Measurements from ENCODE around the gene NDUFV3.
"Not testable (repeated sequence)": the region's sequence is repeated elsewhere in the genome, so short reads cannot be mapped to it uniquely, and the experiment has no call there.

Gene NDUFV3

DNA sequence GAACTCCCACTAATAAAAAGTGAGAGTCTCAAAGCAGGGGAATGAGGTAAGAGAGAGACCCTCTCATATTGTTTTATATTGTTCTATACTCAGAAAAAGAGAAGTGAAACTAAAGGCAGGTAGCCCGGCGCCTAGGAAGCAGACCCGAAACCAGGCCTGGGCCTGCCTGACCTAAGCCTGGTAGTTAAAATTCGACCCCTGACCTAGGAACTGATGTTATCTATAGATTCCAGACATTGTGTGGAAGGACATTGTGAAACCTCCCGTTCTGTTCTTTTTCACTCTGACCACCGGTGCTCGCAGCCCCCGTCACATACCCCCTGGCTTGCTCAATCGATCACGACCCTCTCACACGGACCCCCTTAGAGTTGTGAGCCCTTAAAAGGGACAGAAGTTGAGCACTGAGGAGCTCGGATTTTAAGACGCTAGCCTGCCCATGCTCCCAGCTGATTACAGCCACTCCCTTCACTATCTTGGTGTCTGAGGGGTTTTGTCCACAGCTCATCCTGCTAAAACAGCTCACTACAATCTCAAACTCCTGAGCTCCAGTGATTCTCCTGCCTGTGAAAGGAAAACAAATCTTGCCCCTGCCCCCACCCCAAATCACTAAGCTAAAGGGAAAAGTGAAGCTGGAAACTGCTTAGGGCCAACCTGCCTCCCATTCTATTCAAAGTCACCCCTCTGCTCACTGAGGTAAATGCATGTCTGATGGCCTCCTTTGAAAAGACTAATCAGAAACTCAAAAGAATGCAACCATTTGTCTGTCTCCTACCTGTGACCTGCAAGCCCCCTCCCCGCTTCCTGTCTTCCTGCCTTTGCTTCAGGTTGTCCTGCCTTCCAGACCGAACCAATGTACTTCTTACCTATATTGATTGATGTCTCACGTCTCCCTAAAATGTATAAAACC is 44.2 kb downstream of the NDUFV3 start:
- DNase-seq: not testable (repeated sequence)

DNA sequence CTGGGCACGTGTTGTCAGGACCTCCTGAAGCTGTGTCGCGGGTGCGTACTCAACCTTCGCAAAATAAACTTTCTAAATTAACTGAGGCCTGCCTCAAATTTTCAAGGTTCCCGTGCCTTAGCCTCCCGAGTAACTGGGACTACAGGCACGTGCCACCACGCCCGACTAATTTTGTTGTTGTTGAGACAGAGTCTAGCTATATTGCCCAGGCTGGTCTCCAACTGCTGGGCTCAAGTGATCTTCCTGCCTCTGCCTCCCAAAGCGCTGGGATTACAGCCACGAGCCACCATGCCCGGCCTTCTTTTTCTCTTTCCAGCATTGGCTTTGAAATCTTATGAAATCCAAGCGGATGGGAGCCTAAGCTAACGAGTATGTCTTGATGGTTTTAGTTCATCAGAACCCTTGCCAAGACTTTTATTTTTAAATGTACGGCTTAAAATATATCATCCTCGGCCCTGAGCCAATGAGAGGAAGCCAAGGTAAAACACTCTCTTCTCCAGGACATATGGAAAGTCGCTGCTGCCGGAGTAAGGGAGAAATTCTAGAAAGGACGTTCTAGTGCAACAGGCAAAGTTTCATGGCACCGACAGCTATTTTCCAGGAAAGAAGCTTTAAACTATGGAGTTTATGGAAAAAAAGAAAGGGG is 45.0 kb downstream of the NDUFV3 start:
- DNase-seq: no peak

GRCh38 chr21:42938606-42938995 is 45.5 kb downstream of the NDUFV3 start:
- DNase-seq: not testable (repeated sequence)

DNA sequence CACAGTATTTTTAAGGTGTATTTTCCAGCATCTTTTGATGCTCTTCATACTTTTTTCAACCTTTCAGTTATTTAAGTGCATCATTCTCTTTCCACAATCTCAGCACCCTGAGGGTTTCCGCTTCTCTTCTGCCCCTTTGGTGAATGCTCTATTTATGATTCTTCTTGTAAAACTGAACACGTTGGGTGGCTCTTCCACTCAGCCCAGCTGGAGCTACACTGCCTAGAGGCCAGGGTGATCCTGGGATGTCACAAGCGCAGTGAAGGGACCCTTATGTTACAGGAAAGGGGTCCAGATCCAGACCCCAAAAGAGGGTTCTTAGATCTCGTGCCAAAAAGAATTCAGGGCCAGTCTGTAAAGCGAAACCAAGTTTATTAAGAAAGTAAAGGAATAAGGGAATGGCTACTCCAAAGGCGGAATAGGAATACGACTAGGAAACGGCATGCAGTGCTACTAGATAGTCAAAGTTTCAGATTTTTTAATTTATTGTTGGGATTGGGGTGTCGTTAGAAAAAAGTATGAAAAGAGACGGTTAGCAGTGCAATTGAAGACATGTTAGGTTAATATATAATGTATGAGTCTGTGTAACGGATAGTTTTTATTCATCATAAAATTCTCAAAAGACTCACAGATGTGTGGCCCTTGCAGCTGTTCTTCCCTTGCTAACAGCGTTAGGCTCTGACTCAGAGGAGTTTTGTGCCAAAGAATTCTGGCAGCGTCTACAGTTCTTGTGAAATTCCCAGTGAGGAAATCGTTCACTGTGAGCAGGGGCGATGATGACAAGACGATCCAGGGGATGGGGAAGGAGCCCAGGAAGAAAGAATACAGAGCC is 46.7 kb downstream of the NDUFV3 start:
- no peak for DNase-seq

DNA sequence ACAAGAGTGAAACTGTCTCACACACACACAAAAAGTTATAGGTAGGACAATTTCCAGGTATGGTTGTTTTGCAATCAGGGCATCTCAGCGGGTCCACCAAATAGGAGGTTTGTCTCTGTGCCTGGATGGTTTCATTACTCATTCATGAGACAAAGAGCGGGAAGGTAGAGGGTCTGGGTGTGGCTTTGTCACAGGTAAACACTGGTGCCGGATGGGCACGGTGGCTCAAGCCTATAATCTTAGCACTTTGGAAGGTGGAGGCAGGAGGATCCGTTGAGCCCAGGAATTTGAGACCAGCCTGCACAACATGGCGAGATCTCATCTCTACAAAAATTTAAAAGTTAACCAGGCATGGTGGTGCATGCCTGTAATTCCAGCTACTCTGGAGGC is 48.6 kb downstream of the NDUFV3 start:
- DNase-seq: no peak

- DNase-seq: no peak
These were observed 49.1 kb downstream of the NDUFV3 start for GRCh38 chr21:42942244-42942643.

- DNase-seq: not testable (repeated sequence)
These were observed 56.1 kb downstream of the NDUFV3 start for GRCh38 chr21:42949094-42949755.

DNA sequence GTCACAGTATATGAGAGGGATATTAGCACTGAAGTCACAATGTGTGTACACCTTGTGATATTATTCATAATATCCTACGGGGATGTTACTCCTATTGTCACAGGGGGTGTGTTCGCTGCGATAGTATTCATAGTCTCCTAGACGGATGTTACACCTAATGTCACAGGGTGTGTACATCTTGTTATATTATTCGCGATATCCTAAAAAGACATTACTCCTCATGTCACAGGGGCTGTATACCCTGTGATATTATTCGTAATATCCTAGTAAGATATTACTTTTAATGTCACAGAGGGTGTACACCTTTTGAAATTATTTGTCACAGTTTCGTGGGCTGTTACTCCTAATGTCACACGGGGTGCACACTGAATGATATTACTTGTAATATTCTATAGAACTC is 58.1 kb downstream of the NDUFV3 start:
- not testable (repeated sequence) for DNase-seq

DNA sequence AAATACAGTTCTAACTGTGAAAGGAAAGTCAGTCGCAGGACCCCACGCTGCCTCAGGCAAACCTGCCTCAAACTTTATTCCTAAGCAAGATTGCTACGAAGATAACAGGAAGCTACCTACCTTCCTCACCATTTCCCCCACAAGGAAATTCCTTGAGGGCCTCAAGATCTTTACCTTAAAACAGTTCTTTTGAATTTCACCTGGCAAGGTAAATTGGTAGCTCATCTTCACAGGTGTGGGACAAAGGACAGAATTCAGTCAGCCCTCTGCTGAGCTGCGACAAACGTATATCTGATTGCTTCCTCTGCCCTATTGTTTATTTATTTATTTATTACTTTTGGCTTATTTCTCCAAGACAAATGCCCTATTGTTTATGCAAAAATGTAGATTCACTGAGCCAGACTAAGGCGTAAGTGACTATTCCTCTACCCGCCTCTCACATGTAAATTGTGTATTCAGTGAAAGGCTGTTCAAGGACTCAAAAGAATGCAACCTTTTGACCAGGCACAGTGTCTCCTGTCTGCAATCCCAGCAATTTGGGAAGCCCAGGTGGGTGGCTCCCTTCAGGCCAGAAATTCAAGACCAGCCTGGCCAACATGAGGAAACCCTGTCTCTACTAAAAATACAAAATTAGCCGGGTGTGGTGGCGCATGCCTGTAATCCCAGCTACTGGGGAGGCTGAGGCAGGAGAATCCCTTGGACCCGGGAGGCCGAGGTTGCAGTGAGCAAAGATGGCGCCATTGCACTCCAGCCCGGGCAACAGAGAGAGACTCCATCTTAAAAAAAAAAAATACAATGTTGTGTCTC is 63.9 kb downstream of the NDUFV3 start:
- peak; percentile 61 to 83 (median 72) for DNase-seq

DNA sequence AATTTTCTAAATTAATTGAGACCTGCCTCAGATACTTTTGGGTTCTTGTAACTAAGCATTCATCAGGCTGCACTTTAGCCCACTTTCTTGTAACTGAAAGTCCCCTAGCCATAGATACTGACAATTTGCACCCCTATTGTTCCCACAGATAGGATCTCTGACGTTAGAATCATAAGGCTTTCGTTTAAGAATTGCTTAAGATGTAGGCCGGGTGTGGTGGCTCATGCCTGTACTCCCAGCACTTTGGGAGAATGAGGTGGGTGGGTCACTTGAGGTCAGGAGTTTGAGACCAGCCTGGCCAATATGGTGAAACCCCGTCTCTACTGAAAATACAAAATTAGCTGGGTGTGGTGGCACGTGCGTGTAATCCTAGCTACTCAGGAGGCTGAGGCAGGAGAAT is 65.0 kb downstream of the NDUFV3 start:
- DNase-seq: not testable (repeated sequence)

DNA sequence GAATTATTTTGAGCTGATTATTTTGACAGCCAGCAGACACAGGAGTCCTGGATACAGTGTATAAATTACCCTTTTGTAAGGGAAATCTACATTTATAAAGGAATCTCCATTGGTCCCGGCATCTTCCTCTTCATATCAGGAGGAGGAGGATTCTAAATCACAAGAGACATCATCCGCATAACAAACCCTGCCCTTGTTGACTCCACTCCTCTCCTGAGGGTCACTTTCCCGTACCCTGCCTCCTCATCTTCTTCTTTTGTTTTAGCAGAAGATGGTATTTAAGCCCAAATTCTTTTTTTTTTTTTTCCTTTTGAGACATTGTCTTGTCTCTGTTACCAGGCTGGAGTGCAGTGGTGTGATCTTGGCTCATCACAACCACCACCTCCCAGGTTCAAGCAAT is 66.6 kb downstream of the NDUFV3 start:
- no peak for DNase-seq

DNA sequence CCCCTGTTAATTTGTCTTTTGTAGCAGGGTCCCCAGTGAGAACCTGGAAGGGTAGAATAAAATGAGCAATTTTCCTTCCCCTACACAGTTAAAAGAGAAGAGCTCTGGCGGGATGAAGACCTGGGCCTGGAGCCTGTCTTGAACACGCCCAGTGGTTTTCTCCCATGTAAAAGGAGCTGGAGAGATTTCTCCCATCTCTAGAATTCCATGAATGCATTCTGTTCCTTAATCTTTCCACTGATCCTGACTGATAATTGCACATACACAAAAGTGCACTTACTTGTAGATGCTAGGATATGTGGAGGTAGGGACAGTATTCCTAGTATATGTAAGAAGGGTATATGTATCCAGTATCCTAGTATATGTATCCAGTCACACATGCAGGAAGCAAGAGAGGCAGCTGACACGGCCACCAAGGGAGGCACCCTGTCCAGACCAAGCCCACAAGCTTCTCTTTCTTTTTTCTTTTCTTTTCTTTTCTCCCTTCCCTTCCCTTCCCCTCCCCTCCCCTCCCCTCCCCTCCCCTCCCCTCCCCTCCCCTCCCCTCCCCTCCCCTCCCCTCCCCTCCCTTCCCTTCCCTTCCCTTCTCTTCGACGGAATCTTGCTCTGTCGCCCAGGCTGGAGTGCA is 69.4 kb downstream of the NDUFV3 start:
- no peak for DNase-seq

All from activated CD4-positive, CD25-positive, alpha-beta regulatory T cell (primary cell).